CD14-positive monocyte (primary cell): ENCODE measurements around the gene LCE1F. TPM values are rescaled to one million over a fixed set of nuclear protein-coding genes. Genes with fewer than 3 reads are reported as not detected.

ENCODE experiments used
- DNase-seq, 3 donors: peaks; one replicate each; pipeline ENCODE4 v3.0.0-alpha.2; 2011 to 2022
- H2AFZ ChIP-seq: 2 replicates; pipeline ENCODE4 v1.6.0; 2012; ENCODE audit warnings: mild to moderate bottlenecking, low read depth, low read length, inconsistent platforms; ENCODE audit not compliant: insufficient read depth, poor library complexity, severe bottlenecking
- H3K27ac ChIP-seq, 2 donors: 1 replicate in 1 of 2; 2 replicates in 1 of 2; pipeline ENCODE4 v1.5.1; 2012 to 2013; ENCODE audit warnings: low read length in 2 of 2, control low read depth in 1 of 2, inconsistent platforms in 1 of 2, low read depth in 1 of 2, mild to moderate bottlenecking in 1 of 2
- H3K27me3 ChIP-seq, 2 donors: one replicate each; pipeline versions ENCODE4 v1.6.0 to v1.6.1; 2011 to 2013; ENCODE audit warnings: low read length in 2 of 2; ENCODE audit not compliant: control insufficient read depth in 2 of 2, insufficient read depth in 2 of 2
- H3K36me3 ChIP-seq, 2 donors: replicated peaks in 1 of 2; 1 replicate in 1 of 2; 2 replicates in 1 of 2; pipeline versions ENCODE4 v1.5.1 to v1.6.1; 2012 to 2013; ENCODE audit warnings: low read length in 2 of 2, control low read depth in 1 of 2, inconsistent platforms in 1 of 2, mild to moderate bottlenecking in 1 of 2; ENCODE audit not compliant: insufficient read depth in 2 of 2, control insufficient read depth in 1 of 2
- H3K4me1 ChIP-seq, 2 donors: 1 replicate in 1 of 2; 2 replicates in 1 of 2; pipeline versions ENCODE4 v1.5.1 to v1.6.1; 2012 to 2013; ENCODE audit warnings: low read length in 2 of 2, control low read depth in 1 of 2, inconsistent platforms in 1 of 2, mild to moderate bottlenecking in 1 of 2, moderate library complexity in 1 of 2; ENCODE audit not compliant: insufficient read depth in 2 of 2, control insufficient read depth in 1 of 2
- H3K4me2 ChIP-seq: replicated peaks from 2 replicates; pipeline ENCODE3; 2012; ENCODE audit warnings: low read length, moderate library complexity, mild to moderate bottlenecking; ENCODE audit not compliant: poor library complexity, severe bottlenecking; ENCODE audit errors: extremely low read depth
- H3K4me3 ChIP-seq, 3 experiments: fragments of 200-600 bp in 1 of 3; sonication (generic) in 1 of 3; replicated peaks in 1 of 3; 1 replicate in 2 of 3; 2 replicates in 1 of 3; pipeline ENCODE4 v1.5.1; 2011 to 2013; ENCODE audit warnings: low read length in 3 of 3, mild to moderate bottlenecking in 3 of 3, control low read depth in 2 of 3, low read depth in 2 of 3, inconsistent platforms in 1 of 3, moderate library complexity in 1 of 3
- H3K79me2 ChIP-seq: 2 replicates; pipeline ENCODE4 v1.6.0; 2012; ENCODE audit warnings: mild to moderate bottlenecking, control low read depth, inconsistent platforms, low read length, moderate library complexity; ENCODE audit not compliant: insufficient read depth
- H3K9ac ChIP-seq: 2 replicates; pipeline ENCODE4 v1.6.0; 2017; ENCODE audit warnings: low read length, mild to moderate bottlenecking; ENCODE audit not compliant: insufficient read depth, poor library complexity, severe bottlenecking
- H3K9me3 ChIP-seq, 2 donors: replicated peaks in 1 of 2; 1 replicate in 1 of 2; 2 replicates in 1 of 2; pipeline versions ENCODE4 v1.5.1 to v1.6.1; 2012 to 2013; ENCODE audit warnings: low read length in 2 of 2, control low read depth in 1 of 2; ENCODE audit not compliant: control insufficient read depth in 1 of 2, insufficient read depth in 1 of 2
- H4K20me1 ChIP-seq: 2 replicates; pipeline ENCODE4 v1.6.0; 2012; ENCODE audit warnings: mild to moderate bottlenecking, low read length, control low read depth, moderate library complexity; ENCODE audit not compliant: insufficient read depth
- H3K27ac Mint-ChIP-seq, 7 donors: one replicate each; pipeline ENCODE4 v1.8.0; 2020; ENCODE audit warnings: mild to moderate bottlenecking in 7 of 7, mixed read lengths in 7 of 7, moderate library complexity in 6 of 7, inconsistent platforms in 2 of 7
- H3K27me3 Mint-ChIP-seq, 3 donors: one replicate each; pipeline ENCODE4 v1.8.0; 2021 to 2022; ENCODE audit warnings: low read depth in 3 of 3, mild to moderate bottlenecking in 3 of 3, mixed read lengths in 3 of 3, moderate library complexity in 3 of 3, inconsistent platforms in 1 of 3
- H3K36me3 Mint-ChIP-seq, 2 donors: one replicate each; pipeline ENCODE4 v1.8.0; 2020; ENCODE audit warnings: mixed read lengths in 2 of 2, inconsistent platforms in 1 of 2, mild to moderate bottlenecking in 1 of 2
- H3K4me1 Mint-ChIP-seq: one replicate; pipeline ENCODE4 v1.8.0; 2020; ENCODE audit warnings: mild to moderate bottlenecking, mixed read lengths
- H3K4me3 Mint-ChIP-seq, 2 donors: one replicate each; pipeline ENCODE4 v1.8.0; 2020; ENCODE audit warnings: mild to moderate bottlenecking in 2 of 2, mixed read lengths in 2 of 2, moderate library complexity in 1 of 2
- H3K9me3 Mint-ChIP-seq, 7 donors: one replicate each; pipeline ENCODE4 v1.8.0; 2020 to 2022; ENCODE audit warnings: mixed read lengths in 7 of 7, mild to moderate bottlenecking in 6 of 7, moderate library complexity in 6 of 7, inconsistent platforms in 2 of 7
- CTCF ChIP-seq: fragments of 200-600 bp; IDR thresholded peaks from one replicate; pipeline ENCODE4 v1.8.0; 2022; ENCODE audit warnings: antibody characterized with exemption, mild to moderate bottlenecking
- WGBS: methylation state at CpG from one replicate; pipeline ENCODE4 v1.1.5; 2013; ENCODE audit warnings: missing lambda C conversion rate; ENCODE audit not compliant: insufficient coverage; 5-methylcytosine and 5-hydroxymethylcytosine counted together
- intact Hi-C, 2 donors: fragments of 100-400 bp; cut with micrococcal nuclease; formaldehyde crosslinking; loops; one replicate each; pipeline versions ENCODE4 v1.15.0 to v1.15.1; 2023
- polyA plus RNA-seq, 3 donors: library from polyadenylated mRNA; depleted of rRNA in 1 of 3; unstranded in 2 of 3; stranded (reverse) in 1 of 3; fragments of 300-500 nt in 2 of 3; fragments of >200 nt in 1 of 3; fragmentation: Illumina TruSeq in 2 of 3; gene quantifications; 1 replicate in 2 of 3; 2 replicates in 1 of 3; pipeline ENCODE4 v1.2.3, GENCODE V29; 2012 to 2021

Gene LCE1F
- polyA plus RNA-seq, 3 donors, result not detected

GRCh38 chr1:152741656-152742055, 33.3 kb upstream of the LCE1F start:
- peaks cover 0 to 2% of the 10 kb centered on the region in 2 donors for H3K27me3 ChIP-seq
- no peak for DNase-seq
- H3K36me3 Mint-ChIP-seq, result no peaks in the 10 kb centered on the region
- no peaks in the 10 kb centered on the region for H3K79me2 ChIP-seq
- H3K9ac ChIP-seq, result no peak overlapping the region
- H3K9me3 Mint-ChIP-seq, result no peaks in the 10 kb centered on the region
- H3K4me1 ChIP-seq, result no peaks in the 10 kb centered on the region
- TF ChIP-seq CTCF, result no peak
- no peaks in the 10 kb centered on the region for H3K9me3 ChIP-seq
- no peak overlapping the region for H3K27ac Mint-ChIP-seq
- H3K36me3 ChIP-seq, result no peaks in the 10 kb centered on the region
- no peak overlapping the region for H3K4me2 ChIP-seq
- H3K27ac ChIP-seq, result no peak overlapping the region
- no peak overlapping the region for H2AFZ ChIP-seq
- no peak overlapping the region for H3K4me3 ChIP-seq
- H3K4me3 Mint-ChIP-seq, result no peak overlapping the region
- no peaks in the 10 kb centered on the region for H4K20me1 ChIP-seq
- intact Hi-C loops, result no loop called here
- H3K27me3 Mint-ChIP-seq, result peaks cover 11 to 27% (median 17%) of the 10 kb centered on the region in 3 donors
- H3K4me1 Mint-ChIP-seq, result peaks cover 2% of the 10 kb centered on the region

- H3K9me3 Mint-ChIP-seq, result no peaks in the 10 kb centered on the region
- Histone ChIP-seq H3K9ac (no peak overlapping the region), H3K4me3 (no peak overlapping the region), H3K4me2 (no peak overlapping the region), H2AFZ (no peak overlapping the region), H3K4me1 (no peaks in the 10 kb centered on the region), H3K36me3 (no peaks in the 10 kb centered on the region), H3K27me3 (peaks cover 0 to 2% of the 10 kb centered on the region in 2 donors), H3K27ac (no peak overlapping the region), H3K79me2 (no peaks in the 10 kb centered on the region), H4K20me1 (no peaks in the 10 kb centered on the region), H3K9me3 (no peaks in the 10 kb centered on the region)
- intact Hi-C loops, result no loop called here
- no peak overlapping the region for H3K27ac Mint-ChIP-seq
- peaks cover 2% of the 10 kb centered on the region for H3K4me1 Mint-ChIP-seq
- no peak overlapping the region for H3K4me3 Mint-ChIP-seq
- WGBS, result no CpG with 5 or more reads among the region's 2 CpGs
- DNase-seq, result no peak
- H3K27me3 Mint-ChIP-seq, result peaks cover 6 to 20% (median 11%) of the 10 kb centered on the region in 3 donors
- H3K36me3 Mint-ChIP-seq, result no peaks in the 10 kb centered on the region
- no peak for TF ChIP-seq CTCF
These were observed 31.4 kb upstream of the LCE1F start for GRCh38 chr1:152743371-152744145.
